ENCODE measurements around the gene DCUN1D1.

GRCh38 chr3:182891364-182891763 is 89.0 kb downstream of the DCUN1D1 start:
- TF ChIP-seq CTCF (conservative IDR thresholded peaks at IDR 0.05; ENCODE audit: low read length) (no peak), EZH2phosphoT487 (IDR thresholded peaks at IDR 0.05; ENCODE audit: borderline replicate concordance) (no peak)

All from Loucy (cell line).